ENCODE data around the gene RERE.

RERE gene

GRCh38 chr1:8565802-8566201, 251.6 kb downstream of the RERE start:
- Histone ChIP-seq H3K9ac (no peak overlapping the region), H3K4me2 (no peak overlapping the region), H3K9me3 (no peaks in the 10 kb centered on the region), H3K4me1 (peaks cover 34% of the 10 kb centered on the region), H3K27ac (no peak overlapping the region), H3K4me3 (no peak overlapping the region), H3K27me3 (no peaks in the 10 kb centered on the region), H3K36me3 (peaks cover 32% of the 10 kb centered on the region), H4K20me1 (peaks cover 99% of the 10 kb centered on the region)
- TF ChIP-seq Cebpa-rat (IDR thresholded peaks at IDR 0.05): no peak

- Histone ChIP-seq H3K9me3 (no peaks in the 10 kb centered on the region), H3K4me2 (no peak overlapping the region), H3K9ac (no peak overlapping the region), H3K27ac (no peak overlapping the region), H3K36me3 (peaks cover 26% of the 10 kb centered on the region), H3K27me3 (no peaks in the 10 kb centered on the region), H3K4me1 (peaks cover 42% of the 10 kb centered on the region), H3K4me3 (no peak overlapping the region), H4K20me1 (peaks cover 100% of the 10 kb centered on the region)
- no peak for TF ChIP-seq Cebpa-rat (IDR thresholded peaks at IDR 0.05)
Observed at GRCh38 chr1:8563944-8564537, 253.4 kb downstream of the RERE start.

GRCh38 chr1:8562881-8563865, 254.3 kb downstream of the RERE start:
- no peaks in the 10 kb centered on the region for H3K9me3 ChIP-seq
- H3K4me2 ChIP-seq: peak overlapping the region; percentile 55; the same call in 1 of the 2 replicates
- peaks cover 42% of the 10 kb centered on the region for H3K4me1 ChIP-seq
- H3K27me3 ChIP-seq: no peaks in the 10 kb centered on the region
- peaks cover 100% of the 10 kb centered on the region for H4K20me1 ChIP-seq
- H3K36me3 ChIP-seq: peaks cover 23% of the 10 kb centered on the region
- TF ChIP-seq Cebpa-rat (IDR thresholded peaks at IDR 0.05): no peak
- peak overlapping the region; percentile 36 for H3K27ac ChIP-seq
- H3K4me3 ChIP-seq: no peak overlapping the region
- no peak overlapping the region; the same call in 1 of the 2 replicates for H3K9ac ChIP-seq

GRCh38 chr1:8562222-8562621, 255.2 kb downstream of the RERE start:
- no peaks in the 10 kb centered on the region for H3K9me3 ChIP-seq
- H3K4me3 ChIP-seq: no peak overlapping the region
- H4K20me1 ChIP-seq: peaks cover 100% of the 10 kb centered on the region

GRCh38 chr1:8560611-8561544, 256.6 kb downstream of the RERE start:
- no peak overlapping the region for H3K27ac ChIP-seq
- H3K4me2 ChIP-seq: peak overlapping the region; percentile 27
- peaks cover 24% of the 10 kb centered on the region for H3K36me3 ChIP-seq
- no peak overlapping the region for H3K9ac ChIP-seq
- no peak for TF ChIP-seq Cebpa-rat (IDR thresholded peaks at IDR 0.05)
- H3K9me3 ChIP-seq: no peaks in the 10 kb centered on the region
- peaks cover 94% of the 10 kb centered on the region for H4K20me1 ChIP-seq
- H3K27me3 ChIP-seq: no peaks in the 10 kb centered on the region
- peaks cover 42% of the 10 kb centered on the region for H3K4me1 ChIP-seq
- no peak overlapping the region for H3K4me3 ChIP-seq

More at GRCh38 chr1:8562222-8562621, 255.2 kb downstream of the RERE start:
- H3K36me3 ChIP-seq: peaks cover 24% of the 10 kb centered on the region
- H3K27ac ChIP-seq: peak overlapping the region; percentile 36
- H3K9ac ChIP-seq: no peak overlapping the region
- H3K4me1 ChIP-seq: peaks cover 42% of the 10 kb centered on the region
- peak overlapping the region; percentile 55 for H3K4me2 ChIP-seq
- no peak for TF ChIP-seq Cebpa-rat (IDR thresholded peaks at IDR 0.05)
- H3K27me3 ChIP-seq: no peaks in the 10 kb centered on the region

GRCh38 chr1:8560035-8560434, 257.4 kb downstream of the RERE start:
- Histone ChIP-seq H3K4me2 (no peak overlapping the region), H3K36me3 (peaks cover 31% of the 10 kb centered on the region), H3K27me3 (no peaks in the 10 kb centered on the region), H3K27ac (no peak overlapping the region), H3K4me1 (peaks cover 42% of the 10 kb centered on the region), H4K20me1 (peaks cover 94% of the 10 kb centered on the region), H3K9ac (no peak overlapping the region), H3K4me3 (no peak overlapping the region), H3K9me3 (no peaks in the 10 kb centered on the region)
- TF ChIP-seq Cebpa-rat (IDR thresholded peaks at IDR 0.05): no peak

- peaks cover 94% of the 10 kb centered on the region for H4K20me1 ChIP-seq
- no peak for TF ChIP-seq Cebpa-rat (IDR thresholded peaks at IDR 0.05)
- H3K27me3 ChIP-seq: no peaks in the 10 kb centered on the region
- no peak overlapping the region for H3K27ac ChIP-seq
- peaks cover 21% of the 10 kb centered on the region for H3K4me1 ChIP-seq
- H3K9ac ChIP-seq: no peak overlapping the region
- no peak overlapping the region for H3K4me2 ChIP-seq
- peaks cover 73% of the 10 kb centered on the region for H3K36me3 ChIP-seq
- H3K9me3 ChIP-seq: no peaks in the 10 kb centered on the region
- no peak overlapping the region for H3K4me3 ChIP-seq
Observed at GRCh38 chr1:8555582-8555981, 261.9 kb downstream of the RERE start.

GRCh38 chr1:8554956-8555534, 262.4 kb downstream of the RERE start:
- peaks cover 77% of the 10 kb centered on the region for H3K36me3 ChIP-seq
- H3K9ac ChIP-seq: no peak overlapping the region
- no peaks in the 10 kb centered on the region for H3K27me3 ChIP-seq
- peaks cover 16% of the 10 kb centered on the region for H3K4me1 ChIP-seq
- no peak for TF ChIP-seq Cebpa-rat (IDR thresholded peaks at IDR 0.05)
- peaks cover 94% of the 10 kb centered on the region for H4K20me1 ChIP-seq
- H3K27ac ChIP-seq: no peak overlapping the region
- H3K9me3 ChIP-seq: no peaks in the 10 kb centered on the region
- H3K4me3 ChIP-seq: no peak overlapping the region
- H3K4me2 ChIP-seq: no peak overlapping the region

- no peak overlapping the region for H3K4me3 ChIP-seq
- no peaks in the 10 kb centered on the region for H3K9me3 ChIP-seq
- H3K27ac ChIP-seq: no peak overlapping the region
- TF ChIP-seq Cebpa-rat (IDR thresholded peaks at IDR 0.05): no peak
- no peak overlapping the region for H3K9ac ChIP-seq
- H4K20me1 ChIP-seq: peaks cover 93% of the 10 kb centered on the region
- H3K27me3 ChIP-seq: no peaks in the 10 kb centered on the region
- H3K36me3 ChIP-seq: peaks cover 91% of the 10 kb centered on the region
- H3K4me1 ChIP-seq: peaks cover 15% of the 10 kb centered on the region
- peak overlapping the region; percentile 19 for H3K4me2 ChIP-seq
Observed at GRCh38 chr1:8552820-8553397, 264.5 kb downstream of the RERE start.
